ENCODE results near the gene LMO1. TPM values are rescaled to one million over a fixed set of nuclear protein-coding genes. Genes with fewer than 3 reads are reported as not detected.

The LMO1 gene
- total and polyA plus RNA-seq, 9 of the 15 experiments (the other 6 are each of a cell fraction or from before 2014, with no cell fraction given), result not detected

DNA sequence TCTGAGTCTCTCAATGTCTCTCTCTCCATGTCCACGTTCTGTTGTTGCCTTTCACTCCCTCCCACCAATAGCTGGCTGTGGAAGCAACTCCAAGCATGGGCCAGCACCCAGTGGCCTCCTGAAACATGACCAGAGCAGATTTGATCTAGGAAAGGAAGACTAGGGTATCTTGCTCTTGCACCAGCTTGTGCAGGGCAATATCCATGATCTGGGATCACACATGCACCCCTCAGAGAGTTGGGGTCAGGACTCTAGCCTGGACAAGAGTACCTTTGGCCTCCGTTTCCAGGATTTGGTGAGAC is 60.3 kb downstream of the LMO1 start (continued):
- TF ChIP-seq U2AF1 (optimal IDR thresholded peaks at IDR 0.05; ENCODE audit: low read depth, low read length) (no peak), RCOR1 (IDR thresholded peaks at IDR 0.05; ENCODE audit: borderline replicate concordance in 1 of 2, low read depth in 2 of 2, low read length in 2 of 2) (no peak), ZNF778 (CRISPR knock-in tag; IDR thresholded peaks at IDR 0.05) (no peak), MBD2 (IDR thresholded peaks at IDR 0.05; ENCODE audit: borderline replicate concordance, low read depth) (no peak), RFX7 (CRISPR knock-in tag; IDR thresholded peaks at IDR 0.05) (no peak), STAG1 (CRISPR knock-in tag; IDR thresholded peaks at IDR 0.05; ENCODE audit: borderline replicate concordance) (no peak)
- TF ChIP-seq, protein P1, sequence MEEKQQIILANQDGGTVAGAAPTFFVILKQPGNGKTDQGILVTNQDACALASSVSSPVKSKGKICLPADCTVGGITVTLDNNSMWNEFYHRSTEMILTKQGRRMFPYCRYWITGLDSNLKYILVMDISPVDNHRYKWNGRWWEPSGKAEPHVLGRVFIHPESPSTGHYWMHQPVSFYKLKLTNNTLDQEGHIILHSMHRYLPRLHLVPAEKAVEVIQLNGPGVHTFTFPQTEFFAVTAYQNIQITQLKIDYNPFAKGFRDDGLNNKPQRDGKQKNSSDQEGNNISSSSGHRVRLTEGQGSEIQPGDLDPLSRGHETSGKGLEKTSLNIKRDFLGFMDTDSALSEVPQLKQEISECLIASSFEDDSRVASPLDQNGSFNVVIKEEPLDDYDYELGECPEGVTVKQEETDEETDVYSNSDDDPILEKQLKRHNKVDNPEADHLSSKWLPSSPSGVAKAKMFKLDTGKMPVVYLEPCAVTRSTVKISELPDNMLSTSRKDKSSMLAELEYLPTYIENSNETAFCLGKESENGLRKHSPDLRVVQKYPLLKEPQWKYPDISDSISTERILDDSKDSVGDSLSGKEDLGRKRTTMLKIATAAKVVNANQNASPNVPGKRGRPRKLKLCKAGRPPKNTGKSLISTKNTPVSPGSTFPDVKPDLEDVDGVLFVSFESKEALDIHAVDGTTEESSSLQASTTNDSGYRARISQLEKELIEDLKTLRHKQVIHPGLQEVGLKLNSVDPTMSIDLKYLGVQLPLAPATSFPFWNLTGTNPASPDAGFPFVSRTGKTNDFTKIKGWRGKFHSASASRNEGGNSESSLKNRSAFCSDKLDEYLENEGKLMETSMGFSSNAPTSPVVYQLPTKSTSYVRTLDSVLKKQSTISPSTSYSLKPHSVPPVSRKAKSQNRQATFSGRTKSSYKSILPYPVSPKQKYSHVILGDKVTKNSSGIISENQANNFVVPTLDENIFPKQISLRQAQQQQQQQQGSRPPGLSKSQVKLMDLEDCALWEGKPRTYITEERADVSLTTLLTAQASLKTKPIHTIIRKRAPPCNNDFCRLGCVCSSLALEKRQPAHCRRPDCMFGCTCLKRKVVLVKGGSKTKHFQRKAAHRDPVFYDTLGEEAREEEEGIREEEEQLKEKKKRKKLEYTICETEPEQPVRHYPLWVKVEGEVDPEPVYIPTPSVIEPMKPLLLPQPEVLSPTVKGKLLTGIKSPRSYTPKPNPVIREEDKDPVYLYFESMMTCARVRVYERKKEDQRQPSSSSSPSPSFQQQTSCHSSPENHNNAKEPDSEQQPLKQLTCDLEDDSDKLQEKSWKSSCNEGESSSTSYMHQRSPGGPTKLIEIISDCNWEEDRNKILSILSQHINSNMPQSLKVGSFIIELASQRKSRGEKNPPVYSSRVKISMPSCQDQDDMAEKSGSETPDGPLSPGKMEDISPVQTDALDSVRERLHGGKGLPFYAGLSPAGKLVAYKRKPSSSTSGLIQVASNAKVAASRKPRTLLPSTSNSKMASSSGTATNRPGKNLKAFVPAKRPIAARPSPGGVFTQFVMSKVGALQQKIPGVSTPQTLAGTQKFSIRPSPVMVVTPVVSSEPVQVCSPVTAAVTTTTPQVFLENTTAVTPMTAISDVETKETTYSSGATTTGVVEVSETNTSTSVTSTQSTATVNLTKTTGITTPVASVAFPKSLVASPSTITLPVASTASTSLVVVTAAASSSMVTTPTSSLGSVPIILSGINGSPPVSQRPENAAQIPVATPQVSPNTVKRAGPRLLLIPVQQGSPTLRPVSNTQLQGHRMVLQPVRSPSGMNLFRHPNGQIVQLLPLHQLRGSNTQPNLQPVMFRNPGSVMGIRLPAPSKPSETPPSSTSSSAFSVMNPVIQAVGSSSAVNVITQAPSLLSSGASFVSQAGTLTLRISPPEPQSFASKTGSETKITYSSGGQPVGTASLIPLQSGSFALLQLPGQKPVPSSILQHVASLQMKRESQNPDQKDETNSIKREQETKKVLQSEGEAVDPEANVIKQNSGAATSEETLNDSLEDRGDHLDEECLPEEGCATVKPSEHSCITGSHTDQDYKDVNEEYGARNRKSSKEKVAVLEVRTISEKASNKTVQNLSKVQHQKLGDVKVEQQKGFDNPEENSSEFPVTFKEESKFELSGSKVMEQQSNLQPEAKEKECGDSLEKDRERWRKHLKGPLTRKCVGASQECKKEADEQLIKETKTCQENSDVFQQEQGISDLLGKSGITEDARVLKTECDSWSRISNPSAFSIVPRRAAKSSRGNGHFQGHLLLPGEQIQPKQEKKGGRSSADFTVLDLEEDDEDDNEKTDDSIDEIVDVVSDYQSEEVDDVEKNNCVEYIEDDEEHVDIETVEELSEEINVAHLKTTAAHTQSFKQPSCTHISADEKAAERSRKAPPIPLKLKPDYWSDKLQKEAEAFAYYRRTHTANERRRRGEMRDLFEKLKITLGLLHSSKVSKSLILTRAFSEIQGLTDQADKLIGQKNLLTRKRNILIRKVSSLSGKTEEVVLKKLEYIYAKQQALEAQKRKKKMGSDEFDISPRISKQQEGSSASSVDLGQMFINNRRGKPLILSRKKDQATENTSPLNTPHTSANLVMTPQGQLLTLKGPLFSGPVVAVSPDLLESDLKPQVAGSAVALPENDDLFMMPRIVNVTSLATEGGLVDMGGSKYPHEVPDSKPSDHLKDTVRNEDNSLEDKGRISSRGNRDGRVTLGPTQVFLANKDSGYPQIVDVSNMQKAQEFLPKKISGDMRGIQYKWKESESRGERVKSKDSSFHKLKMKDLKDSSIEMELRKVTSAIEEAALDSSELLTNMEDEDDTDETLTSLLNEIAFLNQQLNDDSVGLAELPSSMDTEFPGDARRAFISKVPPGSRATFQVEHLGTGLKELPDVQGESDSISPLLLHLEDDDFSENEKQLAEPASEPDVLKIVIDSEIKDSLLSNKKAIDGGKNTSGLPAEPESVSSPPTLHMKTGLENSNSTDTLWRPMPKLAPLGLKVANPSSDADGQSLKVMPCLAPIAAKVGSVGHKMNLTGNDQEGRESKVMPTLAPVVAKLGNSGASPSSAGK (IDR thresholded peaks at IDR 0.05), result no peak
